Esophagus muscularis mucosa (tissue), 4 donors: ENCODE measurements around the gene FGFRL1. TPM values are rescaled to one million over a fixed set of nuclear protein-coding genes. Genes with fewer than 3 reads are reported as not detected.

Experiments used
- DNase-seq: peaks from one replicate; pipeline ENCODE4 v3.0.0-alpha.2; 2017; ENCODE audit errors: extremely low spot score
- H3K27ac ChIP-seq, 4 donors: fragments of 200-600 bp; sonication (generic); replicated peaks in 1 of 4; 1 replicate in 3 of 4; 2 replicates in 1 of 4; pipeline ENCODE4 v1.5.1; 2016 to 2019; ENCODE audit warnings: mild to moderate bottlenecking in 1 of 4
- H3K27me3 ChIP-seq, 4 donors: fragments of 200-600 bp; sonication (generic); one replicate each; pipeline versions ENCODE4 v1.5.1 to v1.6.0; 2016 to 2019
- H3K36me3 ChIP-seq, 4 donors: fragments of 200-600 bp; sonication (generic); one replicate each; pipeline ENCODE4 v1.5.1; 2016 to 2019
- H3K4me1 ChIP-seq, 4 donors: fragments of 200-600 bp; sonication (generic); one replicate each; pipeline ENCODE4 v1.5.1; 2016 to 2019
- H3K4me3 ChIP-seq, 4 donors: fragments of 200-600 bp; sonication (generic); 1 replicate in 2 of 4; 2 replicates in 2 of 4; pipeline ENCODE4 v1.5.1; 2016 to 2019; ENCODE audit warnings: mild to moderate bottlenecking in 4 of 4, moderate library complexity in 1 of 4
- H3K9me3 ChIP-seq, 4 donors: fragments of 200-600 bp; sonication (generic); 1 replicate in 3 of 4; 2 replicates in 1 of 4; pipeline ENCODE4 v1.5.1; 2016 to 2019
- EP300 ChIP-seq: sonication (generic); formaldehyde crosslinking; IDR thresholded peaks from one replicate; pipeline ENCODE4 v1.6.1; 2017; ENCODE audit warnings: antibody characterized with exemption
- POLR2A ChIP-seq: fragments of 450-650 bp; IDR thresholded peaks from one replicate; pipeline ENCODE4 v1.6.1; 2017; ENCODE audit warnings: antibody characterized with exemption, moderate library complexity, mild to moderate bottlenecking, low read depth
- POLR2AphosphoS5 ChIP-seq, 2 donors: sonication (generic); formaldehyde crosslinking; IDR thresholded peaks; one replicate each; pipeline ENCODE4 v1.6.1; 2017; ENCODE audit warnings: antibody characterized with exemption in 2 of 2
- WGBS: methylation state at CpG from one replicate; pipeline ENCODE4 v1.1.5; 2018; 5-methylcytosine and 5-hydroxymethylcytosine counted together
- intact Hi-C: fragments of 100-400 bp; cut with DNase I; formaldehyde crosslinking; loops from one replicate; pipeline ENCODE4 v1.15.1; 2023
- total RNA-seq, 4 donors: library from RNA; depleted of rRNA; stranded (reverse); fragments of >200 nt; gene quantifications; one replicate each; pipeline versions ENCODE4 v1.1.0 to v1.2.1, GENCODE V29; 2016
- TF ChIP-seq, protein P1 (sequence below), 3 experiments: fragments of 200-600 bp in 2 of 3; fragments of 450-650 bp in 1 of 3; sonication (generic) in 2 of 3; IDR thresholded peaks; one replicate each; pipeline ENCODE4 v1.5.1; 2017 to 2019; ENCODE audit warnings: antibody characterized with exemption in 3 of 3, mild to moderate bottlenecking in 2 of 3, moderate library complexity in 1 of 3

The FGFRL1 gene
- total RNA-seq, 4 donors from 2014 or later: 22.0 to 54.2 (median 32.5) TPM

DNA sequence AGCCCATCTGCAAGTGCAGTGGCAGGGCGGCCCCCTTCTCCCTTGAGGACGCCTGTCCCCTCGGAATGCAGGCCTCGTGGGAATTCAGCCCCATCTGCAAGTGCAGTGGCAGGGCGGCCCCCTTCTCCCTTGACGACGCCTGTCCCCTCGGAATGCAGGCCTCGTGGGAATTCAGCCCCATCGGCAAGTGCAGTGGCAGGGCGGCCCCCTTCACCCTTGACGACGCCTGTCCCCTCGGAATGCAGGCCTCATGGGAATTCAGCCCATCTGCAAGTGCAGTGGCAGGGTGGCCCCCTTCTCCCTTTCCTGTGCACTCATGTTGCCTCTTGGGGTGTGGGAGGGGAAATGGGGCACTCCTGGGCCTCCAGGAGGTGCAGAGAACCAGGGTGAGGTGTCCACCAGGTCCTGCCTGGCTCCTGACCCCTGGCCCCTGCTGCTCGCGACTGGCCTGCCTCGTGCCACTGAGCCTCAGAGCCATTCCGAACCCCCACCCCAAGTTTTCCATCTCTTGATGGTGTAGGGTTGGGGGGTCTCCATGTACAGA is 11.5 kb upstream of the FGFRL1 start:
- Histone ChIP-seq H3K36me3 (no peaks in the 10 kb centered on the region), H3K27ac (no peak overlapping the region), H3K4me3 (no peak overlapping the region), H3K4me1 (peaks cover 16 to 43% (median 37%) of the 10 kb centered on the region in 4 donors), H3K9me3 (no peaks in the 10 kb centered on the region), H3K27me3 (peaks cover 13 to 91% (median 57%) of the 10 kb centered on the region in 4 donors)
- 79% methylated on average over 5 of the region's 18 CpGs for WGBS
- intact Hi-C loops: no loop called here
- no peak for DNase-seq
- no peak for TF ChIP-seq EP300
- no peak for TF ChIP-seq POLR2AphosphoS5 (IDR thresholded peaks at IDR 0.05)

DNA sequence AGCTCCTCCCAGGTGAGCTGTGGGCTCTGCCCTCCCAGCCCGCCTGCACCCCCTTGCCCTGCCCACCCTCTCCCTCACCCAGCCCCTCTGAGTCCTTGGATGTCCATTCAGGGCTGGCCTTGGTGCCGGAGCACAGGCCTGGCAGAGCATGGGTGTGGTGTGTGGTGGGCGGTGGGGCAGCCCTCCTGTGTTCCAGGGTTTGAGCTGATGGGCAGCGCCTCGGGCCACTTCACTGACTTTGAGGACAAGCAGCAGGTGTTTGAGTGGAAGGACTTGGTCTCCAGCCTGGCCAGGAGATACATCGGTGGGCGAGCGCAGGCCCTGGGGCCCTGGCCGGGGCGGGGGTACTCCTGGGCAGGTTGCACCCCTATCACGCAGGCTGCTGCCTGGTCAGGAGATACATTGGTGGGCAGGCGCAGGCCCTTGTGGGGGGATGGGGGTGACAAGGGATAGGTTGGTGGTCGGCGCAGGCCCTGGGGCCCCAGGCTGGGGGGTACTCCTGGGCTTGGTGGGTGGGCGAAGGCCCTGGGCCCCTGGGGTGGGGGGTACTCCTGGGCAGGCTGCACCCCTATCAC is 10.7 kb upstream of the FGFRL1 start:
- Histone ChIP-seq H3K27ac (no peak overlapping the region), H3K4me1 (peaks cover 18 to 43% (median 37%) of the 10 kb centered on the region in 4 donors), H3K36me3 (no peaks in the 10 kb centered on the region), H3K9me3 (no peaks in the 10 kb centered on the region), H3K4me3 (no peak overlapping the region), H3K27me3 (peaks cover 13 to 99% (median 64%) of the 10 kb centered on the region in 4 donors)
- DNase-seq: no peak
- no CpG with 5 or more reads among the region's 15 CpGs for WGBS
- intact Hi-C loops: no loop called here
- TF ChIP-seq POLR2A (no peak), EP300 (no peak), POLR2AphosphoS5 (IDR thresholded peaks at IDR 0.05) (no peak)
- TF ChIP-seq, protein P1, sequence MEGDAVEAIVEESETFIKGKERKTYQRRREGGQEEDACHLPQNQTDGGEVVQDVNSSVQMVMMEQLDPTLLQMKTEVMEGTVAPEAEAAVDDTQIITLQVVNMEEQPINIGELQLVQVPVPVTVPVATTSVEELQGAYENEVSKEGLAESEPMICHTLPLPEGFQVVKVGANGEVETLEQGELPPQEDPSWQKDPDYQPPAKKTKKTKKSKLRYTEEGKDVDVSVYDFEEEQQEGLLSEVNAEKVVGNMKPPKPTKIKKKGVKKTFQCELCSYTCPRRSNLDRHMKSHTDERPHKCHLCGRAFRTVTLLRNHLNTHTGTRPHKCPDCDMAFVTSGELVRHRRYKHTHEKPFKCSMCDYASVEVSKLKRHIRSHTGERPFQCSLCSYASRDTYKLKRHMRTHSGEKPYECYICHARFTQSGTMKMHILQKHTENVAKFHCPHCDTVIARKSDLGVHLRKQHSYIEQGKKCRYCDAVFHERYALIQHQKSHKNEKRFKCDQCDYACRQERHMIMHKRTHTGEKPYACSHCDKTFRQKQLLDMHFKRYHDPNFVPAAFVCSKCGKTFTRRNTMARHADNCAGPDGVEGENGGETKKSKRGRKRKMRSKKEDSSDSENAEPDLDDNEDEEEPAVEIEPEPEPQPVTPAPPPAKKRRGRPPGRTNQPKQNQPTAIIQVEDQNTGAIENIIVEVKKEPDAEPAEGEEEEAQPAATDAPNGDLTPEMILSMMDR (IDR thresholded peaks at IDR 0.05): no peak

DNA sequence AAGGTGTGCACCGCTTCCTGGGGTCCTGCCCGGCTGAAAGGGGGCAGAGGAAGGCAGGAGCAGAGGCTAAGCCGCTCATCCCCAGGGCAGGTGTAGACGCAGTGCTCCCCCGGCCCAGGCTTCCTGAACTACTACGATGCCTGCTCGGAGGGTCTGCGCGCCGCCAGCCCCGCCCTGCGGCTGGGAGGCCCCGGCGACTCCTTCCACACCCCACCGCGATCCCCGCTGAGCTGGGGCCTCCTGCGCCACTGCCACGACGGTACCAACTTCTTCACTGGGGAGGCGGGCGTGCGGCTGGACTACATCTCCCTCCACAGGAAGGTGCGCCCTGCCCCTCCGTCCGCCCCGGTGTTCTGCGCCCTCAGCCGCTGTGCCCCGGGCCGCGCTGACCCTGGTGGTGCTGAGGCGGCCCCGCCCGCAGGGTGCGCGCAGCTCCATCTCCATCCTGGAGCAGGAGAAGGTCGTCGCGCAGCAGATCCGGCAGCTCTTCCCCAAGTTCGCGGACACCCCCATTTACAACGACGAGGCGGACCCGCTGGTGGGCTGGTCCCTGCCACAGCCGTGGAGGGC is 9.8 kb upstream of the FGFRL1 start:
- intact Hi-C loops: no loop called here
- Histone ChIP-seq H3K4me1 (peaks cover 18 to 42% (median 36%) of the 10 kb centered on the region in 4 donors), H3K9me3 (no peaks in the 10 kb centered on the region), H3K4me3 (peak overlapping the region in 1 of 4 donors; percentile 22), H3K27me3 (peaks cover 13 to 100% (median 65%) of the 10 kb centered on the region in 4 donors), H3K27ac (no peak overlapping the region), H3K36me3 (no peaks in the 10 kb centered on the region)
- DNase-seq: no peak
- TF ChIP-seq POLR2A (no peak), EP300 (no peak), POLR2AphosphoS5 (IDR thresholded peaks at IDR 0.05) (peak in 1 of 2 donors; percentile 4)
- TF ChIP-seq, protein P1 (IDR thresholded peaks at IDR 0.05): no peak
- 20% methylated on average over 25 of the region's 48 CpGs for WGBS

DNA sequence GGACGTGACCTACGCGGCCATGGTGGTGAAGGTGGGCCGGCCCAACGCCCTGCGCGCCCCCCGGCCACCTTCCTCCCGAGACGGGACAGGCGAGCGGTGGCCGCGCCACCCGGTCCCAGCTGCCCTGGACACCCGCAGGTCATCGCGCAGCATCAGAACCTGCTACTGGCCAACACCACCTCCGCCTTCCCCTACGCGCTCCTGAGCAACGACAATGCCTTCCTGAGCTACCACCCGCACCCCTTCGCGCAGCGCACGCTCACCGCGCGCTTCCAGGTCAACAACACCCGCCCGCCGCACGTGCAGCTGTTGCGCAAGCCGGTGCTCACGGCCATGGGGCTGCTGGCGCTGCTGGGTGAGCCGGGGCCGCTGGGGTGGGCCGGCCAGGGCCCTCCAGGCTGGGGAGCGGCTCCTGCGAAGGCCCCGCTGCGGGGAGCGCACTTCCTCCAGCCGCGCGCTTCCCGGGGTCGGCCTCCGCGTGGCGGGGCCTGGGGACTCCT is 9.2 kb upstream of the FGFRL1 start:
- intact Hi-C loops: no loop called here
- Histone ChIP-seq H3K36me3 (no peaks in the 10 kb centered on the region), H3K27me3 (peaks cover 13 to 100% (median 62%) of the 10 kb centered on the region in 4 donors), H3K27ac (no peak overlapping the region), H3K4me1 (peaks cover 18 to 36% (median 31%) of the 10 kb centered on the region in 4 donors), H3K4me3 (peak overlapping the region; percentile 7 to 34 (median 20)), H3K9me3 (no peaks in the 10 kb centered on the region)
- no peak for DNase-seq
- TF ChIP-seq POLR2A (no peak), POLR2AphosphoS5 (IDR thresholded peaks at IDR 0.05) (peak in 1 of 2 donors; percentile 47)
- no CpG with 5 or more reads among the region's 54 CpGs for WGBS

DNA sequence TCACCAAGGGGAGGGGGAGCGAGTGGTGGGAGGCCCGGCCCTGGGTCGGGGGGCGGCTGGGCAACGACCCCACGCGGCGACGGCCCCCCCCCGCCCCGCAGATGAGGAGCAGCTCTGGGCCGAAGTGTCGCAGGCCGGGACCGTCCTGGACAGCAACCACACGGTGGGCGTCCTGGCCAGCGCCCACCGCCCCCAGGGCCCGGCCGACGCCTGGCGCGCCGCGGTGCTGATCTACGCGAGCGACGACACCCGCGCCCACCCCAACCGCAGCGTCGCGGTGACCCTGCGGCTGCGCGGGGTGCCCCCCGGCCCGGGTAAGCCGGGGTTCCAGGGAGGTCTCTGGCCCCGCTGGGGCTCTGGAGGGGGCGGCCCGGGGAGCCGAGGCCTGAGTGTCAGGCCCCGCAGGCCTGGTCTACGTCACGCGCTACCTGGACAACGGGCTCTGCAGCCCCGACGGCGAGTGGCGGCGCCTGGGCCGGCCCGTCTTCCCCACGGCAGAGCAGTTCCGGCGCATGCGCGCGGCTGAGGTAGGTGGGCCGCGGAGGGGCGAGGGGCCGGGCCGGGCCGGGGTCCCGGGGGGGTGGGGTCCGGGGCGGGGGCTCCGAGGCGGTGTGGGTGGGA is 8.7 kb upstream of the FGFRL1 start:
- no peak for TF ChIP-seq POLR2AphosphoS5 (IDR thresholded peaks at IDR 0.05)
- TF ChIP-seq, protein P1 (IDR thresholded peaks at IDR 0.05): no peak
- TF ChIP-seq EP300: no peak
- no peak for TF ChIP-seq POLR2A
- H3K27me3 ChIP-seq: peaks cover 13 to 98% (median 59%) of the 10 kb centered on the region in 4 donors
- DNase-seq: no peak
- WGBS: 4% methylated on average over 25 of the region's 75 CpGs
- H3K36me3 ChIP-seq: no peaks in the 10 kb centered on the region
- peaks cover 14 to 31% (median 26%) of the 10 kb centered on the region in 4 donors for H3K4me1 ChIP-seq
- H3K27ac ChIP-seq: no peak overlapping the region
- H3K9me3 ChIP-seq: no peaks in the 10 kb centered on the region
- H3K4me3 ChIP-seq: peak overlapping the region; percentile 7 to 34 (median 20)
- intact Hi-C loops: no loop called here
